ENCODE data around the gene IP6K3.

DNA sequence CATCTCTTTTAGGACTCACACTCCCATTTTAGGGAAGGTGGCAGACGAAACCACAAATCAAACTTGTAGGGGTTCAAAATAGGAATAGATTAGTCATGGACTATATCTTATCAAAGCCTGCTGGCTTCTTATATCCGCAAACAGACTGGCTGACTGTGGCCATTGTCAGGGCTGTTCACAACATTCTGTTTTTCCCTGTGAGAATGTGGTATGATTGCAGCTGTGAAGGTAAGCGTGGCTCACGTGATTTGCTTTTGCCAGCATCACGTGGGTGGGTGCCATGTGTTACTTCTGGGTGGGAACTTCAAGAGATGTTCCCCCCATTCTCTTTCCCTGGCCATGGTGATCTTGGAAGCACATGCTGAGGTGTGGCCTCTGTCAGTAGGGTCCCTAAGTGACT lies 5.9 kb downstream of the IP6K3 start:
- TF ChIP-seq FOXP2 (optimal IDR thresholded peaks at IDR 0.05; ENCODE audit: borderline replicate concordance, extremely low read depth, extremely low read length, insufficient read depth), result no peak
- TF ChIP-seq, protein P1, sequence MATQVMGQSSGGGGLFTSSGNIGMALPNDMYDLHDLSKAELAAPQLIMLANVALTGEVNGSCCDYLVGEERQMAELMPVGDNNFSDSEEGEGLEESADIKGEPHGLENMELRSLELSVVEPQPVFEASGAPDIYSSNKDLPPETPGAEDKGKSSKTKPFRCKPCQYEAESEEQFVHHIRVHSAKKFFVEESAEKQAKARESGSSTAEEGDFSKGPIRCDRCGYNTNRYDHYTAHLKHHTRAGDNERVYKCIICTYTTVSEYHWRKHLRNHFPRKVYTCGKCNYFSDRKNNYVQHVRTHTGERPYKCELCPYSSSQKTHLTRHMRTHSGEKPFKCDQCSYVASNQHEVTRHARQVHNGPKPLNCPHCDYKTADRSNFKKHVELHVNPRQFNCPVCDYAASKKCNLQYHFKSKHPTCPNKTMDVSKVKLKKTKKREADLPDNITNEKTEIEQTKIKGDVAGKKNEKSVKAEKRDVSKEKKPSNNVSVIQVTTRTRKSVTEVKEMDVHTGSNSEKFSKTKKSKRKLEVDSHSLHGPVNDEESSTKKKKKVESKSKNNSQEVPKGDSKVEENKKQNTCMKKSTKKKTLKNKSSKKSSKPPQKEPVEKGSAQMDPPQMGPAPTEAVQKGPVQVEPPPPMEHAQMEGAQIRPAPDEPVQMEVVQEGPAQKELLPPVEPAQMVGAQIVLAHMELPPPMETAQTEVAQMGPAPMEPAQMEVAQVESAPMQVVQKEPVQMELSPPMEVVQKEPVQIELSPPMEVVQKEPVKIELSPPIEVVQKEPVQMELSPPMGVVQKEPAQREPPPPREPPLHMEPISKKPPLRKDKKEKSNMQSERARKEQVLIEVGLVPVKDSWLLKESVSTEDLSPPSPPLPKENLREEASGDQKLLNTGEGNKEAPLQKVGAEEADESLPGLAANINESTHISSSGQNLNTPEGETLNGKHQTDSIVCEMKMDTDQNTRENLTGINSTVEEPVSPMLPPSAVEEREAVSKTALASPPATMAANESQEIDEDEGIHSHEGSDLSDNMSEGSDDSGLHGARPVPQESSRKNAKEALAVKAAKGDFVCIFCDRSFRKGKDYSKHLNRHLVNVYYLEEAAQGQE (IDR thresholded peaks at IDR 0.05; ENCODE audit: insufficient read depth in 1 of 2, low read depth in 2 of 2, low read length in 2 of 2), result no peak
- TF ChIP-seq SIN3A (IDR thresholded peaks at IDR 0.05; ENCODE audit: borderline replicate concordance, insufficient read depth, low read length), result no peak
- TF ChIP-seq POLR2AphosphoS5 (IDR thresholded peaks at IDR 0.05; ENCODE audit: low read depth, low read length), result no peak

All from PFSK-1 (cell line).